GM21825 (cell line): ENCODE results near the gene PTAR1.
A peak's percentile ranks its signal among the peaks of the same experiment; 100 is the strongest.
"Not testable (repeated sequence)": the region's sequence is repeated elsewhere in the genome, so short reads cannot be mapped to it uniquely, and the experiment has no call there.

Experiments
- ATAC-seq: cut with Tn5 transposase; IDR thresholded peaks from one replicate; pipeline ENCODE4 v1.9.1; 2021; ENCODE audit warnings: mild to moderate bottlenecking, moderate library complexity; ENCODE audit not compliant: unreplicated experiment

PTAR1 gene, protein sequence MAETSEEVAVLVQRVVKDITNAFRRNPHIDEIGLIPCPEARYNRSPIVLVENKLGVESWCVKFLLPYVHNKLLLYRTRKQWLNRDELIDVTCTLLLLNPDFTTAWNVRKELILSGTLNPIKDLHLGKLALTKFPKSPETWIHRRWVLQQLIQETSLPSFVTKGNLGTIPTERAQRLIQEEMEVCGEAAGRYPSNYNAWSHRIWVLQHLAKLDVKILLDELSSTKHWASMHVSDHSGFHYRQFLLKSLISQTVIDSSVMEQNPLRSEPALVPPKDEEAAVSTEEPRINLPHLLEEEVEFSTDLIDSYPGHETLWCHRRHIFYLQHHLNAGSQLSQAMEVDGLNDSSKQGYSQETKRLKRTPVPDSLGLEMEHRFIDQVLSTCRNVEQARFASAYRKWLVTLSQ

GRCh38 chr9:69759421-69760277 lies at the start of gene PTAR1:
PTAR1 (minus strand) TSS chr9:69760011; CDS start chr9:69759938, 73 bp downstream.
- peak; percentile 91 for ATAC-seq

- no peak for ATAC-seq
These were observed 49.6 kb upstream of the PTAR1 start for GRCh38 chr9:69809304-69809863.

- no peak for ATAC-seq
These were observed 46.8 kb upstream of the PTAR1 start for GRCh38 chr9:69806627-69807026.

GRCh38 chr9:69805962-69806515 lies 46.2 kb upstream of the PTAR1 start:
- no peak for ATAC-seq

- no peak for ATAC-seq
These were observed 42.2 kb upstream of the PTAR1 start for GRCh38 chr9:69801989-69802388.

- not testable (repeated sequence) for ATAC-seq
These were observed 40.2 kb upstream of the PTAR1 start for GRCh38 chr9:69800027-69800426.

- not testable (repeated sequence) for ATAC-seq
These were observed 39.7 kb upstream of the PTAR1 start for GRCh38 chr9:69799521-69799920.

- ATAC-seq, result no peak
These were observed 38.9 kb upstream of the PTAR1 start for GRCh38 chr9:69798744-69799143.

GRCh38 chr9:69797675-69798074 lies 37.9 kb upstream of the PTAR1 start:
- ATAC-seq, result no peak

- ATAC-seq, result no peak
These were observed 34.5 kb upstream of the PTAR1 start for GRCh38 chr9:69794356-69794755.

- no peak for ATAC-seq
These were observed 25.9 kb upstream of the PTAR1 start for GRCh38 chr9:69785757-69786156.

DNA sequence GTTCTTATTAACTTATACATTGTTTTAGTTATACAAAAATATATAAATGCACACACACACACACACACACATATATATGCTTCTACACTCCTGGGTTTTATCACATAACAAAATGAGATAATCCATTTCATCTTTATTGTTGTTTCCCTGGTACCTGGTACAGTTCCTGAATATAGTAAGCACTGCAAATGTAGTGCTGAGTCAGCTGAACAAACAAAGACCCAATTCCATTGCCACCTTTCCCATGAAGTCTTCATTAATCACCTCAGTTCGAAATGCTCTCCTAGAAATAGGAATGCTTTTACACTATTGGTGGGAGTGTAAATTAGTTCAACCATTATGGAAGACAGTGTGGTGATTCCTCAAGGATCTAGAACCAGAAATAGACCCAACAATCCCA lies 13.4 kb upstream of the PTAR1 start:
- no peak for ATAC-seq

- ATAC-seq, result no peak
These were observed 12.1 kb upstream of the PTAR1 start for GRCh38 chr9:69771775-69772418.

DNA sequence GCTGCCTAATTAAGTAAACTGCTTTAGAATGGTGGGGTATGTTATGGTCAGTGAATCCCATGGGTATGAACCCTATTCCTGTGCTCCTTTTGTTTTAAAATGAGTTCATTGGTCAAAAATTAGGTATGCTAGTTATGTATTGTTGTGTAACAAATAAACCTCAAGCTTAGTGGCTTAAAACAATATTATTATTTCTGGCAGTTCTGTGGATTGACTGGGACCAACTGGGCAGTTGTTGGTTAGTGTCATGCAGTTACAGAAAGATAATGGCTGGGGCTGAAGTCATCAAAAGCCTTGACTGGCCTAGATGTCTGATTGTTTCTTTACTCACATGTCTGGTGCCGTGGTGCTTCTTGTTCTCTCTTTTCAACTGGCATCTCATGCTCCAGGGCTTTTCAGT lies 8.9 kb upstream of the PTAR1 start:
- ATAC-seq, result no peak

GRCh38 chr9:69768101-69768500 lies 8.3 kb upstream of the PTAR1 start:
- no peak for ATAC-seq

GRCh38 chr9:69763862-69764261 lies 4.1 kb upstream of the PTAR1 start:
- ATAC-seq, result not testable (repeated sequence)

DNA sequence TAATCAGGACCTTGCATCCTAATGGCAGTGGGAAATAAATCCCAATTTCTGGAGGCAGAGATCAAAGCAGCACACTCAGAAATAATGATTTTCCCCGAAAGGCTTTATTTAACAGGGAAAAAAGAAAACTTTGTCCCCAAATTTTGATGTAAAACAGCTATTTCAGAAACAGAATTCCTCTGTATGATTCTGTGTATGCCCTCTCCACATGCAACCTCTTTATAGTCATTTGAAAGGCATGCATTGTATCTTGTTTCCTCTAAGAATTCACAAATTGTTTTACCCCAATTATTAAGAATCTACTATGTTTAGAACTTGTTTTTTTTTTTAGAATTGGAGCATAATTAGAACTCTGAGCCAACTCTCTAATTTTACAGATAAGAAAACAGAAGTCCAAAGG lies 2.7 kb upstream of the PTAR1 start:
- no peak for ATAC-seq

DNA sequence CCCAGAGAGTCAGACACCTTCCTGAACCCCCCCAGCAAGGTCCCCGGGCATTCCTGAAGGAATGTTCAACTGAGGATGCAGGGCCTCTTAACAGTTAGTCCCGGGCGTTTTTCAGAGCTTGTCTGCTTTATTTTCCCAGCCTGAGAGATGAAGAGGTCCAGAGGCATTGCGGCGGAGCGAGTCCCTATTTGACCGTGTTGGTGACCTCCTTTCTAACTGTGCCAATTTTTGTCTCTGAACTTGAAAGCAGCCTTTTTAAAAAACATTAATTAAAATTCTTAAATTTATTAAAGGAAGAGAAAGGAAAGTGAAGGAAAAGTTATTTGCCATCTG lies 433 bp upstream of the PTAR1 start:
- ATAC-seq, result peak; percentile 6

- peak; percentile 3 for ATAC-seq
These were observed 790 bp downstream of the PTAR1 start for GRCh38 chr9:69759021-69759420.

GRCh38 chr9:69757996-69758675 lies 1.7 kb downstream of the PTAR1 start:
- ATAC-seq, result no peak
